Activated naive CD4-positive, alpha-beta T cell treated with anti-CD3 and anti-CD28 coated beads, Interleukin-2, amount 50 U/mL, for 72 hours (primary cell): ENCODE data around the gene IPCEF1. TPM values are rescaled to one million over a fixed set of nuclear protein-coding genes. Genes with fewer than 3 reads are reported as not detected.

Experiments used
- ATAC-seq, 2 donors: fragments of 150-1000 bp; cut with Tn5 transposase; 2 replicates each; pipeline ENCODE4 v1.10.0; 2021; ENCODE audit warnings: mild to moderate bottlenecking in 2 of 2, moderate library complexity in 2 of 2
- DNase-seq, 2 donors: peaks; one replicate each; pipeline ENCODE4 v3.0.0; 2021 to 2022; ENCODE audit warnings: low spot score in 2 of 2
- H3K27ac Mint-ChIP-seq, 2 donors: one replicate each; pipeline ENCODE4 v1.8.0; 2022; ENCODE audit warnings: mild to moderate bottlenecking in 2 of 2, mixed read lengths in 2 of 2
- H3K36me3 Mint-ChIP-seq, 2 donors: one replicate each; pipeline ENCODE4 v1.8.0; 2022; ENCODE audit warnings: mixed read lengths in 2 of 2
- H3K9me3 Mint-ChIP-seq, 2 donors: one replicate each; pipeline ENCODE4 v1.8.0; 2022; ENCODE audit warnings: mixed read lengths in 2 of 2
- total RNA-seq, 2 donors: library from RNA; stranded (reverse); gene quantifications; one replicate each; pipeline ENCODE4 v1.2.3, GENCODE V29; 2022

The IPCEF1 gene
- total RNA-seq, 2 donors from 2014 or later, result 8.8 to 19.1 TPM

GRCh38 chr6:154292855-154293519 is 63.6 kb downstream of the IPCEF1 start:
- ATAC-seq (no peak), DNase-seq (no peak)
- Mint-ChIP-seq H3K9me3 (no peaks in the 10 kb centered on the region), H3K27ac (no peak overlapping the region), H3K36me3 (no peaks in the 10 kb centered on the region)

- Mint-ChIP-seq H3K36me3 (no peaks in the 10 kb centered on the region), H3K9me3 (no peaks in the 10 kb centered on the region), H3K27ac (no peak overlapping the region)
- ATAC-seq, result no peak
- no peak for DNase-seq
Observed at GRCh38 chr6:154292066-154292465, 64.5 kb downstream of the IPCEF1 start.

GRCh38 chr6:154289818-154290508 is 66.6 kb downstream of the IPCEF1 start:
- no peak overlapping the region for H3K27ac Mint-ChIP-seq
- peaks cover 0 to 3% of the 10 kb centered on the region in 2 donors for H3K9me3 Mint-ChIP-seq
- H3K36me3 Mint-ChIP-seq, result no peaks in the 10 kb centered on the region
- ATAC-seq (no peak), DNase-seq (no peak)

- no peak overlapping the region for H3K27ac Mint-ChIP-seq
- H3K36me3 Mint-ChIP-seq, result no peaks in the 10 kb centered on the region
- ATAC-seq, result no peak
- peaks cover 0 to 3% of the 10 kb centered on the region in 2 donors for H3K9me3 Mint-ChIP-seq
- DNase-seq, result no peak
Observed at GRCh38 chr6:154285826-154286225, 70.8 kb downstream of the IPCEF1 start.

GRCh38 chr6:154284313-154284853 is 72.2 kb downstream of the IPCEF1 start:
- H3K36me3 Mint-ChIP-seq, result no peaks in the 10 kb centered on the region
- no peak for ATAC-seq
- H3K9me3 Mint-ChIP-seq, result peaks cover 0 to 3% of the 10 kb centered on the region in 2 donors
- no peak for DNase-seq
- H3K27ac Mint-ChIP-seq, result no peak overlapping the region

GRCh38 chr6:154280521-154280920 is 76.1 kb downstream of the IPCEF1 start:
- ATAC-seq (no peak), DNase-seq (no peak)
- Mint-ChIP-seq H3K36me3 (no peaks in the 10 kb centered on the region), H3K9me3 (no peaks in the 10 kb centered on the region), H3K27ac (no peak overlapping the region)

GRCh38 chr6:154277629-154278017 is 79.0 kb downstream of the IPCEF1 start:
- Mint-ChIP-seq H3K36me3 (peaks cover 0 to 6% of the 10 kb centered on the region in 2 donors), H3K9me3 (no peaks in the 10 kb centered on the region), H3K27ac (peak overlapping the region in 1 of 2 donors; percentile 60)
- peak; percentile 61 to 82 for ATAC-seq
- DNase-seq, result no peak

GRCh38 chr6:154276810-154277628 is 79.6 kb downstream of the IPCEF1 start:
- Mint-ChIP-seq H3K9me3 (no peaks in the 10 kb centered on the region), H3K36me3 (peaks cover 0 to 6% of the 10 kb centered on the region in 2 donors), H3K27ac (peak overlapping the region in 1 of 2 donors; percentile 60)
- DNase-seq, result no peak
- peak; percentile 70 to 72 for ATAC-seq

GRCh38 chr6:154274168-154274567 is 82.4 kb downstream of the IPCEF1 start:
- no peak for DNase-seq
- Mint-ChIP-seq H3K27ac (no peak overlapping the region), H3K36me3 (peaks cover 0 to 6% of the 10 kb centered on the region in 2 donors), H3K9me3 (no peaks in the 10 kb centered on the region)
- no peak for ATAC-seq

GRCh38 chr6:154268486-154268885 is 88.1 kb downstream of the IPCEF1 start:
- Mint-ChIP-seq H3K27ac (no peak overlapping the region), H3K9me3 (peaks cover 0 to 4% of the 10 kb centered on the region in 2 donors), H3K36me3 (peaks cover 0 to 12% of the 10 kb centered on the region in 2 donors)
- no peak for DNase-seq
- ATAC-seq, result no peak

- DNase-seq (no peak), ATAC-seq (peak; percentile 31 to 37)
- H3K36me3 Mint-ChIP-seq, result peaks cover 0 to 12% of the 10 kb centered on the region in 2 donors
- no peak overlapping the region for H3K27ac Mint-ChIP-seq
- H3K9me3 Mint-ChIP-seq, result peaks cover 0 to 4% of the 10 kb centered on the region in 2 donors
Observed at GRCh38 chr6:154267508-154268106, 89.0 kb downstream of the IPCEF1 start.

- ATAC-seq (peak; percentile 37 to 94), DNase-seq (no peak)
- peaks cover 0 to 12% of the 10 kb centered on the region in 2 donors for H3K36me3 Mint-ChIP-seq
- H3K9me3 Mint-ChIP-seq, result peaks cover 0 to 4% of the 10 kb centered on the region in 2 donors
- no peak overlapping the region for H3K27ac Mint-ChIP-seq
Observed at GRCh38 chr6:154266560-154267099, 90.0 kb downstream of the IPCEF1 start.

- ATAC-seq (no peak), DNase-seq (no peak)
- Mint-ChIP-seq H3K9me3 (peaks cover 11 to 14% of the 10 kb centered on the region in 2 donors), H3K27ac (no peak overlapping the region), H3K36me3 (peaks cover 0 to 18% of the 10 kb centered on the region in 2 donors)
Observed at GRCh38 chr6:154261688-154262397, 94.8 kb downstream of the IPCEF1 start.

- ATAC-seq, result peak in 1 of 2 donors; percentile 55
- peak overlapping the region in 1 of 2 donors; percentile 36 for H3K27ac Mint-ChIP-seq
Observed at GRCh38 chr6:154258064-154258757, 98.4 kb downstream of the IPCEF1 start.

GRCh38 chr6:154257067-154257466 is 99.5 kb downstream of the IPCEF1 start:
- DNase-seq, result no peak
- ATAC-seq, result peak; percentile 18 to 53
- Mint-ChIP-seq H3K27ac (no peak overlapping the region), H3K36me3 (peaks cover 25 to 38% of the 10 kb centered on the region in 2 donors), H3K9me3 (peaks cover 22 to 43% of the 10 kb centered on the region in 2 donors)

More at GRCh38 chr6:154258064-154258757, 98.4 kb downstream of the IPCEF1 start:
- DNase-seq, result no peak
- Mint-ChIP-seq H3K36me3 (peaks cover 25 to 35% of the 10 kb centered on the region in 2 donors), H3K9me3 (peaks cover 22 to 42% of the 10 kb centered on the region in 2 donors)
